ENCODE data around the gene SECISBP2. TPM values are rescaled to one million over a fixed set of nuclear protein-coding genes. Genes with fewer than 3 reads are reported as not detected.

Gene SECISBP2
- total and polyA plus RNA-seq, 2 experiments from 2014 or later = 77.7 to 86.8 TPM

DNA sequence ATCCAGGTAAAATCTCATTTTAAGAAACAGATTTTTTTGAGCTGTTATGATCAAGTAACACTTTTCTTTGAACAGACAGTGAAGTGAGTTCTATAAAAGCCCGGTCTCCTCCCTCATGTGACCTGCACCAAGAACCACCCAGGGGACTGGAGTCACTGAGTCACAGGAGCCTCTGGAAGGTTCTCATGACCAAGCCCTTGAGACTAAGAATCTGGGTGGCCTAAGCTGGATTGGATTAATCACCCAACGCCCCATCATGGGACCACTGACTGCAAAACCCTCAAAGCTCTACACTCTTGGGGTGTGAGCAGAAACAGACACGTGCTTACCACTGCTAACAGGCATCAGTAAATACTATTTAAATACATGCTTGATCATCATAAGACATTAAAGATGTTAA, 48.4 kb downstream of the SECISBP2 start:
- Histone ChIP-seq H3K4me3 (no peak overlapping the region), H2AFZ (no peak overlapping the region), H3K79me2 (replicated peaks; ENCODE audit: insufficient read depth) (no peaks in the 10 kb centered on the region), H3K27ac (ENCODE audit: low read depth) (no peak overlapping the region), H3K4me2 (no peak overlapping the region), H3K4me1 (ENCODE audit: insufficient read depth) (no peaks in the 10 kb centered on the region), H3F3A (replicated peaks; ENCODE audit: low read depth) (no peaks in the 10 kb centered on the region), H3K9me2 (ENCODE audit: insufficient read depth) (no peaks in the 10 kb centered on the region), H3K27me3 (ENCODE audit: insufficient read depth) (no peaks in the 10 kb centered on the region), H3K36me3 (ENCODE audit: insufficient read depth) (no peaks in the 10 kb centered on the region; the same call in 1 of the 2 replicates), H4K20me1 (replicated peaks; ENCODE audit: insufficient read depth) (no peaks in the 10 kb centered on the region)
- ATAC-seq (no peak), DNase-seq (ENCODE audit: low spot score) (no peak)
- no peak overlapping the region for H3K27ac Mint-ChIP-seq
- peaks cover 6% of the 10 kb centered on the region; the same call in 2 of the 3 replicates for H3K36me3 Mint-ChIP-seq (ENCODE audit: low read depth)
- H3K4me1 Mint-ChIP-seq = no peaks in the 10 kb centered on the region
- no peak overlapping the region for H3K4me3 Mint-ChIP-seq
- H3K9me3 Mint-ChIP-seq = no peaks in the 10 kb centered on the region
- peaks cover 2% of the 10 kb centered on the region for H3K27me3 Mint-ChIP-seq (ENCODE audit: insufficient read depth, low read depth, poor library complexity)
- TF ChIP-seq STAT1 (IDR thresholded peaks at IDR 0.05; ENCODE audit: unreplicated experiment) = no peak
- TF ChIP-seq ZNF331 (CRISPR knock-in tag; IDR thresholded peaks at IDR 0.05; ENCODE audit: low read depth) = no peak
- TF ChIP-seq ETS1 (IDR thresholded peaks at IDR 0.05) = no peak
- TF ChIP-seq, protein P1, sequence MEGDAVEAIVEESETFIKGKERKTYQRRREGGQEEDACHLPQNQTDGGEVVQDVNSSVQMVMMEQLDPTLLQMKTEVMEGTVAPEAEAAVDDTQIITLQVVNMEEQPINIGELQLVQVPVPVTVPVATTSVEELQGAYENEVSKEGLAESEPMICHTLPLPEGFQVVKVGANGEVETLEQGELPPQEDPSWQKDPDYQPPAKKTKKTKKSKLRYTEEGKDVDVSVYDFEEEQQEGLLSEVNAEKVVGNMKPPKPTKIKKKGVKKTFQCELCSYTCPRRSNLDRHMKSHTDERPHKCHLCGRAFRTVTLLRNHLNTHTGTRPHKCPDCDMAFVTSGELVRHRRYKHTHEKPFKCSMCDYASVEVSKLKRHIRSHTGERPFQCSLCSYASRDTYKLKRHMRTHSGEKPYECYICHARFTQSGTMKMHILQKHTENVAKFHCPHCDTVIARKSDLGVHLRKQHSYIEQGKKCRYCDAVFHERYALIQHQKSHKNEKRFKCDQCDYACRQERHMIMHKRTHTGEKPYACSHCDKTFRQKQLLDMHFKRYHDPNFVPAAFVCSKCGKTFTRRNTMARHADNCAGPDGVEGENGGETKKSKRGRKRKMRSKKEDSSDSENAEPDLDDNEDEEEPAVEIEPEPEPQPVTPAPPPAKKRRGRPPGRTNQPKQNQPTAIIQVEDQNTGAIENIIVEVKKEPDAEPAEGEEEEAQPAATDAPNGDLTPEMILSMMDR (conservative IDR thresholded peaks at IDR 0.05; ENCODE audit: low read depth in 2 of 2) = no peak
- no peak for TF ChIP-seq JUNB (IDR thresholded peaks at IDR 0.05; ENCODE audit: unreplicated experiment)
- no peak for TF ChIP-seq REST (IDR thresholded peaks at IDR 0.05; ENCODE audit: unreplicated experiment)
- no peak for TF ChIP-seq NANOG (IDR thresholded peaks at IDR 0.05; ENCODE audit: borderline replicate concordance)
- TF ChIP-seq EZH2phosphoT487 (IDR thresholded peaks at IDR 0.05; ENCODE audit: unreplicated experiment) = no peak

- H3K9me2 ChIP-seq (ENCODE audit: insufficient read depth) = no peaks in the 10 kb centered on the region
- H3K79me2 ChIP-seq (replicated peaks; ENCODE audit: insufficient read depth) = no peaks in the 10 kb centered on the region
- no peak for ATAC-seq
- Mint-ChIP-seq H3K9me3 (no peaks in the 10 kb centered on the region), H3K27ac (no peak overlapping the region), H3K36me3 (ENCODE audit: low read depth) (peaks cover 1% of the 10 kb centered on the region; the same call in 2 of the 3 replicates), H3K4me3 (no peak overlapping the region), H3K4me1 (no peaks in the 10 kb centered on the region), H3K27me3 (ENCODE audit: insufficient read depth, low read depth, poor library complexity) (peaks cover 2% of the 10 kb centered on the region)
- H2AFZ ChIP-seq = no peak overlapping the region
- no peak overlapping the region for H3K27ac ChIP-seq (ENCODE audit: low read depth)
- no peaks in the 10 kb centered on the region for H3K4me1 ChIP-seq (ENCODE audit: insufficient read depth)
- no peaks in the 10 kb centered on the region; the same call in 1 of the 2 replicates for H3K36me3 ChIP-seq (ENCODE audit: insufficient read depth)
- H4K20me1 ChIP-seq (replicated peaks; ENCODE audit: insufficient read depth) = no peaks in the 10 kb centered on the region
- H3F3A ChIP-seq (replicated peaks; ENCODE audit: low read depth) = no peaks in the 10 kb centered on the region
- no peak for DNase-seq (ENCODE audit: low spot score)
- H3K4me2 ChIP-seq = no peak overlapping the region
- no peaks in the 10 kb centered on the region for H3K27me3 ChIP-seq (ENCODE audit: insufficient read depth)
- H3K4me3 ChIP-seq = no peak overlapping the region
- TF ChIP-seq EZH2 (IDR thresholded peaks at IDR 0.05; ENCODE audit: low read depth, unreplicated experiment) = no peak
- TF ChIP-seq ZNF331 (CRISPR knock-in tag; IDR thresholded peaks at IDR 0.05; ENCODE audit: low read depth) = no peak
- TF ChIP-seq, protein P1 (conservative IDR thresholded peaks at IDR 0.05; ENCODE audit: low read depth in 2 of 2) = no peak
- no peak for TF ChIP-seq POLR2AphosphoS5 (IDR thresholded peaks at IDR 0.05; ENCODE audit: low read depth)
- TF ChIP-seq EZH2phosphoT487 (IDR thresholded peaks at IDR 0.05; ENCODE audit: unreplicated experiment) = no peak
- no peak for TF ChIP-seq ETS1 (IDR thresholded peaks at IDR 0.05)
- TF ChIP-seq ZNF114 (CRISPR knock-in tag; IDR thresholded peaks at IDR 0.05) = no peak
Observed at GRCh38 chr9:89367281-89367680, 49.0 kb downstream of the SECISBP2 start.

Measured in GM23338 (cell line).